Suprapubic skin (tissue), 3 donors: ENCODE results near the gene CAVIN2.

Source experiments
- EP300 ChIP-seq: sonication (generic); formaldehyde crosslinking; IDR thresholded peaks from one replicate; pipeline ENCODE4 v1.6.1; 2017; ENCODE audit warnings: antibody characterized with exemption
- POLR2A ChIP-seq, 2 donors: fragments of 450-650 bp; IDR thresholded peaks; one replicate each; pipeline ENCODE4 v1.6.1; 2017; ENCODE audit warnings: antibody characterized with exemption in 2 of 2, mild to moderate bottlenecking in 2 of 2, moderate library complexity in 2 of 2
- TF ChIP-seq, protein P1 (sequence below), 2 donors: fragments of 200-600 bp in 1 of 2; fragments of 450-650 bp in 1 of 2; sonication (generic) in 1 of 2; IDR thresholded peaks; one replicate each; pipeline ENCODE4 v1.5.1; 2016 to 2019; ENCODE audit warnings: antibody characterized with exemption in 2 of 2, mild to moderate bottlenecking in 1 of 2, moderate library complexity in 1 of 2

GRCh38 chr2:191857259-191857805 lies 10.4 kb upstream of the CAVIN2 start:
- TF ChIP-seq POLR2A (IDR thresholded peaks at IDR 0.05) (no peak), EP300 (no peak)
- TF ChIP-seq, protein P1, sequence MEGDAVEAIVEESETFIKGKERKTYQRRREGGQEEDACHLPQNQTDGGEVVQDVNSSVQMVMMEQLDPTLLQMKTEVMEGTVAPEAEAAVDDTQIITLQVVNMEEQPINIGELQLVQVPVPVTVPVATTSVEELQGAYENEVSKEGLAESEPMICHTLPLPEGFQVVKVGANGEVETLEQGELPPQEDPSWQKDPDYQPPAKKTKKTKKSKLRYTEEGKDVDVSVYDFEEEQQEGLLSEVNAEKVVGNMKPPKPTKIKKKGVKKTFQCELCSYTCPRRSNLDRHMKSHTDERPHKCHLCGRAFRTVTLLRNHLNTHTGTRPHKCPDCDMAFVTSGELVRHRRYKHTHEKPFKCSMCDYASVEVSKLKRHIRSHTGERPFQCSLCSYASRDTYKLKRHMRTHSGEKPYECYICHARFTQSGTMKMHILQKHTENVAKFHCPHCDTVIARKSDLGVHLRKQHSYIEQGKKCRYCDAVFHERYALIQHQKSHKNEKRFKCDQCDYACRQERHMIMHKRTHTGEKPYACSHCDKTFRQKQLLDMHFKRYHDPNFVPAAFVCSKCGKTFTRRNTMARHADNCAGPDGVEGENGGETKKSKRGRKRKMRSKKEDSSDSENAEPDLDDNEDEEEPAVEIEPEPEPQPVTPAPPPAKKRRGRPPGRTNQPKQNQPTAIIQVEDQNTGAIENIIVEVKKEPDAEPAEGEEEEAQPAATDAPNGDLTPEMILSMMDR (IDR thresholded peaks at IDR 0.05), result no peak
